ENCODE measurements around the gene SAP30BP.

Gene SAP30BP

GRCh38 chr17:75706042-75706728 lies 39.0 kb downstream of the SAP30BP start:
- no peak for DNase-seq (ENCODE audit: low read depth)
- TF ChIP-seq CTCF (IDR thresholded peaks at IDR 0.05; ENCODE audit: insufficient read depth, low read depth, low read length, missing control alignments): no peak
- no peak overlapping the region for H3K4me3 ChIP-seq (ENCODE audit: low read length)

- no peak overlapping the region for H3K4me3 ChIP-seq (ENCODE audit: low read length)
- TF ChIP-seq CTCF (IDR thresholded peaks at IDR 0.05; ENCODE audit: insufficient read depth, low read depth, low read length, missing control alignments): no peak
- peak; percentile 76 for DNase-seq (ENCODE audit: low read depth)
Measured at GRCh38 chr17:75707079-75707571, 40.0 kb downstream of the SAP30BP start.

GRCh38 chr17:75712446-75712845 lies 45.3 kb downstream of the SAP30BP start:
- no peak overlapping the region for H3K4me3 ChIP-seq (ENCODE audit: low read length)
- DNase-seq (ENCODE audit: low read depth): peak; percentile 29
- TF ChIP-seq CTCF (IDR thresholded peaks at IDR 0.05; ENCODE audit: insufficient read depth, low read depth, low read length, missing control alignments): no peak

- TF ChIP-seq CTCF (IDR thresholded peaks at IDR 0.05; ENCODE audit: insufficient read depth, low read depth, low read length, missing control alignments): no peak
- H3K4me3 ChIP-seq (ENCODE audit: low read length): no peak overlapping the region
- DNase-seq (ENCODE audit: low read depth): peak; percentile 48
Measured at GRCh38 chr17:75719732-75720131, 52.6 kb downstream of the SAP30BP start.

- H3K4me3 ChIP-seq (ENCODE audit: low read length): peak within 1 kb of the TSS; percentile 94
- TF ChIP-seq CTCF (IDR thresholded peaks at IDR 0.05; ENCODE audit: insufficient read depth, low read depth, low read length, missing control alignments): no peak
- peak; percentile 95 for DNase-seq (ENCODE audit: low read depth)
Measured at GRCh38 chr17:75720656-75721462, 53.7 kb downstream of the SAP30BP start, which contains the start of gene ITGB4. ITGB4 (plus strand) TSS chr17:75721459; CDS start chr17:75724704, 3,245 bp downstream.

- no peak for TF ChIP-seq CTCF (IDR thresholded peaks at IDR 0.05; ENCODE audit: insufficient read depth, low read depth, low read length, missing control alignments)
- DNase-seq (ENCODE audit: low read depth): no peak
- H3K4me3 ChIP-seq (ENCODE audit: low read length): peak overlapping the region; percentile 94
Measured at GRCh38 chr17:75721463-75722011, 54.4 kb downstream of the SAP30BP start.
